GM12873 (cell line): ENCODE results near the gene TEX22.

ENCODE experiments used
- TF ChIP-seq, protein P1 (sequence below): IDR thresholded peaks from 2 replicates; pipeline ENCODE4 v1.5.1; 2012; ENCODE audit warnings: low read depth, mild to moderate bottlenecking, moderate library complexity, low read length, control low read depth; ENCODE audit not compliant: insufficient read depth; ENCODE audit errors: missing control alignments

TEX22 gene

DNA sequence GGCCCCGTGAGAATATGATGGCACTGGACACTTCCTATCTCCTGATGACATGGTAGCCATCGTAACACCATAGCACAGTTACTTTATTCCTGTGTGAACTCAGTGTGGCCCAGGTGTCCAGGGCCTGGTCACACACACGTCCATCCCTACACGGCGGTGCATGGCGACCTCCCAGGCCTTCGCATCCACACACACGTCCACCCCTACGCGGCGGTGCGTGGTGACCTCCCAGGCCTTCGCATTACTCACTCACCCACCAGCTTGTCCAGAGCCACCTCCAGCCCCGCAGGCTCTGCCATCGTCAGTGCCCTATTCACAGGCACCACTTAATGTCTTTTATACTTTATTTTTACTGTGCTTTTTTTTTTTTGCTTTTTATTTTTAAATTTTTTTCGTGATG is 39.4 kb upstream of the TEX22 start:
- TF ChIP-seq, protein P1, sequence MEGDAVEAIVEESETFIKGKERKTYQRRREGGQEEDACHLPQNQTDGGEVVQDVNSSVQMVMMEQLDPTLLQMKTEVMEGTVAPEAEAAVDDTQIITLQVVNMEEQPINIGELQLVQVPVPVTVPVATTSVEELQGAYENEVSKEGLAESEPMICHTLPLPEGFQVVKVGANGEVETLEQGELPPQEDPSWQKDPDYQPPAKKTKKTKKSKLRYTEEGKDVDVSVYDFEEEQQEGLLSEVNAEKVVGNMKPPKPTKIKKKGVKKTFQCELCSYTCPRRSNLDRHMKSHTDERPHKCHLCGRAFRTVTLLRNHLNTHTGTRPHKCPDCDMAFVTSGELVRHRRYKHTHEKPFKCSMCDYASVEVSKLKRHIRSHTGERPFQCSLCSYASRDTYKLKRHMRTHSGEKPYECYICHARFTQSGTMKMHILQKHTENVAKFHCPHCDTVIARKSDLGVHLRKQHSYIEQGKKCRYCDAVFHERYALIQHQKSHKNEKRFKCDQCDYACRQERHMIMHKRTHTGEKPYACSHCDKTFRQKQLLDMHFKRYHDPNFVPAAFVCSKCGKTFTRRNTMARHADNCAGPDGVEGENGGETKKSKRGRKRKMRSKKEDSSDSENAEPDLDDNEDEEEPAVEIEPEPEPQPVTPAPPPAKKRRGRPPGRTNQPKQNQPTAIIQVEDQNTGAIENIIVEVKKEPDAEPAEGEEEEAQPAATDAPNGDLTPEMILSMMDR: no peak

DNA sequence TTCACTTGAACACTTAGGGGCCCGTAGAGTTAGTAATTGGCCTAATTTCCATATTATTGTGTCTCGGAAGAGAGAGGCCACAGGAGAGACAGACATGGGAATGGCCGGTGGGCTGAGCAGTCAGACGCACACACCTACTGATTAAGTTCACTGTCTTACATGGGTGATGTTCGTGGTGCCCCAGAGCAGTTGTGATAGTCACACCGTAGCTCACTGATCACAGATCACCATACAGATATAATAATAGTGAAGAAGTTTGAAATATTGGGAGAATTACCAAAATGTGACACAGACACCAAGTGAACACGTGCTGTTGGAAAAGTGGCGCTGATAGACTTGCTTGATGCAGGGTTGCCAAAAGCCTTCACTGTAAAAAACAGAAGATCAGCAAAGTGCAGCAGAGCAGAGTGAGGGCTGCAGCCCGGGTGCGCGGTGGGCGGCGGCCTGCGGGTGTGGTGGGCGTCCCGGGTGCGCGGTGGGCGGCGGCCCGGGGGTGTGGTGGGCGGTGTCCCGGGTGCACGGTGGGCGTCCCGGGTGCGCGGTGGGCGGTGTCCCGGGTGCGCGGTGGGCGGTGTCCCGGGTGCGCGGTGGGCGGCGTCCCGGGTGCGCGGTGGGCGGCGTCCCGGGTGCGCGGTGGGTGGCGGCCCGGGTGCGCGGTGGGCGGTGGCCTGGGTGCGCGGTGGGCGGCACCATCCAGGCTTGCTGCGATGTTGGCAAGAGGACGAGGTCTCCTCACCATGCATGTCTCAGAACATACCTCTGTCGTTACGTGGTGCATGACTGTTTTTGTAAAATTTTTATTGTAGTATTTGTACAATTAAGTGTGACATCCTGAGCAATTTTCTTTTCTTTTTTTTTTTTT is 34.3 kb upstream of the TEX22 start:
- TF ChIP-seq, protein P1: no peak

DNA sequence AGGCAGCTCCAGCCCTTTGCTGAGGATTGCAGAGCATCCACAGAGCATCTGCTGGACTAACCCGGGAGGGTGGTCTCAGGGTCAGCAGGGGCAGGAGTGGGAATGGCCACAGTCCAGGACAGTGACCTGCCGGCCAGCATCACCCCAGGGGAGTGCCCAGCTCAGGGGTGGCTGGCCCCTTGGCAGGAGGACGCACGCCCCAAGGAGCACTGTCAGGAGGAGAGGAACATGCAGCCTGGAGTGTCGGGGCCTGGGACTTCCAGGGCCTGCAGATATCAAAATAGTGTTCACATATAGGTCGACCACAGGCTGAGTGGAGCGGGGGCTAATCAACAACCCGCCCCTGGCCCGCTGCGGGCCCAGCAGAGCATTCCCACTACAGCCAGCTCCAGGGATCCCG is 33.2 kb upstream of the TEX22 start:
- TF ChIP-seq, protein P1: no peak

DNA sequence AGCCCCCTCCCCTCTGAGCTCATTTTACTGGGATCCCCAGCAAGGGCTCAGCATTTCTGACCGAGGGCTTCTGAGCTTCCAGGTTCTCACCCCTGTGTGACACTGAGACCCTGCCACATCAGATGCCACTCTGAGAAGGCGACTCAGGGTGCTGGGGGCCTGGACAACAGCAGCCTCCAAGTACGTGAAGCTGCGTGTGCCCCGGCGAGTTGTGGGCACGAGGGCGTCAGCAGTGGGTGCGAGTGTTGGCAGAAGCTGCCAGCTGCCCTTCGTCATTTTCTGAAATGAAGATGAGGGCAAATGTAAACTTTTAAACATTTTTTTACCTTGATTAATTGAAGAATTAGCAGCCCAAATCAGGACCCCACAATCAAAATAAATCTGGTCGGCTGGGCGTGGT is 32.7 kb upstream of the TEX22 start:
- TF ChIP-seq, protein P1: no peak

DNA sequence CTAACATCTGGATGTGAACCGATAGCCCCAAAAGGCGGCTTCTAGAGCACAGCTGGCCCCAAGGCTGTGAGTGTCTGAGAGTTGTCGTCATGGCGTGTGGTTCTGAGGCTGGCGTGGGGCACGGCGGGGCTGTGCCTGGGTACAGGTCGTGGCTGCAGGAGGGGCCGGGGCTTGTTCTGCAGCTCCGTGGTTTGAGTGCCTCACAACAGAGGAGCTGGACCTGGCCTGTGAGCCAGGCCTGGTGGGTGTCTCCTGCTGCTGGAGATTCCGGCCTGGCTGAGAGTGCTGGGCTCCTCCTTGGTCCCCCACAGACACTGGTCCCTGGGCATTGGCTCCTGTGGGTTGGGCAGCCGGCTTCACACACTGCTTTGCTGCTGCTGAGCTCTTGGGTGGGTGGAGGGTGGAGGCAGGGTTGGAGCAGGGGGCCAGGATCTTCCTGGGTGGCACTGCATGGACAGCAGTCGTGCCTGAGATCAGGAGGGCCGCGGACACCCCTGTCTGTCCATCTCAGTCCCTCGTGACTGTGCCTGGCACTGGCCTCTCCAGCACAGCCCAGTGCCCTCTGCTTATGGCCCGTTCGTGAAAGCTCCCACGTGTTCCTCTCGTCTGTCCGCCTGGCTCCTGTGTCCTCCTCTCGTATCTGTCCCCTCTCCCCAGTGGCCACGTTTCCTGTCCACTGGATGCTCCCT is 31.8 kb upstream of the TEX22 start:
- TF ChIP-seq, protein P1: no peak

DNA sequence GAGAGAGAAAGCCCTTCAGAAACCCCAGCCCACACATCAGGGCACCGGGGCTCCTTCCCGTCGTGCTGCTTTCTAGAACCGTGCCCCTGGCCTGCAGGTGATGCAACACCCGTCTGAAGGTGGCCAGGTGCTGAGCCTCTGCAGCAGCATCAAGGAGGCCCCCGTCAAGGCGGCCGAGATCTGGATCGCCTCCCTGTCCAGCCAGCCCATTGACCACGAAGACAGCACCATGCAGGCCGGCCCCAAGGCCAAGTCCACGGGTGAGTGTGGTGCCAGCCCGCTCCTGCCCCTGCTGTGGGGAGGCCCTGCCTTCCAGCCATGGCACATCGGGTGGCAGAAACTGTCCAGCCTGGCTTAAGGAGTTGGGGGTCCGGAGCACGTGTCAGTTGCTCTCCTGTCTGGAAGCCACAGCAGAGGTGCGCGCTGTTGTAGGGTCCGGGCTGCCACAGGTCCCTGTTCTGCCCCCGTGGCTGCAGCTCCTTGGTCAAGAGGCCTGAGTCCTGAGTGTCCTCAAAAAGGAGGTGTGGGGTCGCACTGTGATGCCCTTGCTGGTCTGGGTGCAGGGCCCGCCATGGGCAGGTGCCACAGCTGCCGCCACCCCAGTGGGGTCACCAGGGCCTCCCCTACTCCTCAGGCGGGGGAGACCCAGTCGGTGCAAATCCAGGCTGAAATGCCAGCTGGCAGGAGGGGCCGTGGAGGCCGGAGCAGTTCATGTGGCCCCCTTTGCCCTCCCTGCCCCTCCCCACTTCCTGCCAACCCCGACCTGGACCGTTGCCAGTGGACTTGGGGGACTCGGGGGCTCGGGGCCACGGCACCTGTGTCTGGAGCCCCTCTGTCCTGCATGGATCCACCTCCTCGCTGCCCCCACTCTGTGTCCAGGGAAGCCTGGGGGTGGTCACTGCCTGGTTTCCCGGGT is 31.0 kb upstream of the TEX22 start:
- TF ChIP-seq, protein P1: no peak
